Occipital lobe (tissue), 2 donors: ENCODE results near the gene TP53I13. TPM values are rescaled to one million over a fixed set of nuclear protein-coding genes. Genes with fewer than 3 reads are reported as not detected.
"Not testable (repeated sequence)": the region's sequence is repeated elsewhere in the genome, so short reads cannot be mapped to it uniquely, and the experiment has no call there.

Experiments
- DNase-seq: peaks from one replicate; lab custom pipeline; 2025; lab: John Stamatoyannopoulos, UW
- total RNA-seq: library from RNA; depleted of rRNA; stranded (reverse); fragments of >200 nt; gene quantifications from one replicate; pipeline ENCODE4 v1.2.3, GENCODE V29; 2014

Gene TP53I13
- total RNA-seq, result 6.9 TPM

DNA sequence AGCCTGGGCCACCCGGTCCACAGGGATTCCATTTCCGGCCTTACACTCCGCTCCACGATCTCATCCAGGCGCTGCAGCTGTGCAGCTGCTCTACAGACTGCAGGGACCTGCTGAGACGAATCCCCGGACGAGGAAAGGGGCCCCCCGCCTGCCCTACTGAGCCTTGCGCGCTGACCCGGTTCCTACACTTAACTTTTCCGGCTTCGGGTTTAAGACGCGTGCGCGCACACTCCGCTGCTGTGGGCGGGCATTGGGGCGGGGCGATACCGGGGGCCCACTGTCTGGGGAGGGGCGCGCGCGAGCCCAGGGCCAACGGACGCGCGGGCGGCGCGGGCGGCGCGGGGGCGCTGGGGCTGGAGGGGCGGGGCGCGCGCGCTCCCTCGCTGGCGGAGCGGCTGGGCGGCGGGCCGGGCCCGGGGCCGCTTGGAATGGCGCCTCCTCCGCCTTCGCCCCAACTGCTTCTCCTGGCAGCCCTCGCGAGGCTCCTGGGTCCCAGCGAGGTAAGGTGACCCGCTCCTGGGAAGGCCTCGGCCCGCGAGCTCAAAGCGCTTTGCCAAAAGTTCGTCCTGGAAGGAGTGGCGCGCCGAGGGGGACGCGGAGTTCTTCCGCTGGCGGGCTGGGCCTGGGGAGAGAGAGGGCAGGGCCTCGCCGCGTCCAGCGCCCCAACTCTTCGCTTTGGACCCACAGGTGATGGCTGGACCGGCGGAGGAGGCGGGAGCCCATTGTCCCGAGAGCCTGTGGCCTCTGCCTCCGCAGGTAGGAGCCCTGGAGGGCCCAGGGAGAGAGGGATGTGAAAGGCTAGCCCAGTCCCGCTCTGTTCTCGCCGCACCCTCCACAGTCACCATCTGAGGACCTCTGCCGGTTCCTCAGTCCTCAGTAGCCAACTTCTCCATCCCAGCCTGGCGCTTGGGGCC lies at the start of gene TP53I13:
Gene TP53I13 (plus strand): TSS at position 371 of the 914 bp plus-strand sequence. CDS start 58 bp downstream, at position 429.
- DNase-seq, result peak; percentile 67

- DNase-seq, result no peak
Measured at GRCh38 chr17:29524692-29525091, 43.8 kb upstream of the TP53I13 start.

- DNase-seq, result no peak
Measured at GRCh38 chr17:29526322-29526721, 42.2 kb upstream of the TP53I13 start.

DNA sequence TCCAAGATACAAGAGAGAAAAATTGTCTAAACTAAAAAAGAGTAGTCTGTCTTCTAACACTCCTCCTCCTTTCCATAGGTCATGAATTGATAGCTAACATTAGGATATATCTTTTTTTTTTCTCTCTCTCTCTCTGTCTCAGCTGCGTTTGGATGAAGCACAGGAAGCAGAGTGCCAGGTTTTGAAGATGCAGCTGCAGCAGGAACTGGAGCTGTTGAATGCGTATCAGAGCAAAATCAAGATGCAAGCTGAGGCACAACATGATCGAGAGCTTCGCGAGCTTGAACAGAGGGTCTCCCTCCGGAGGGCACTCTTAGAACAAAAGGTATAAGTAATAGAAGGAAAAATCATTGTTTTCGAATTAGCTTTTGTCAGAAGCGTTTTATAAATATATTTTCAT lies 34.5 kb upstream of the TP53I13 start:
- no peak for DNase-seq

DNA sequence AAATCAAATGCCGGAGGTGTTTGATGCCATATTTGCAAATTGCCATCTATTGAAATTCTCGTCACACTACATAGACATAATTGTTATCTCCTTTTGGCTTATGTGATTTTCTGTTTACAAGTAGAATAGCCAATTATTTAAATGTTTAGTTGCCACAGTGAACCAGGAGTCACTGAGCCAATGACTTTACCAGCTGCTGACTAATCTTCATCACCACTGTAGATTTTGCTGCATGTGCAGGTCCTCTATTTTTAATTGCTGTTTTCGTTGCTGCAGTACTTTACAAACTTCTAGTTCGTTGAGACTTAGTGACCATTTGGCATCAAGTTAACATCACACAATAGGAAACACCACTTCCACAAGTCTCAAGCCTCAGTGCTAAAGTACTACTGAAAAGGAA lies 24.4 kb upstream of the TP53I13 start:
- DNase-seq, result no peak

GRCh38 chr17:29546085-29546484 lies 22.4 kb upstream of the TP53I13 start:
- DNase-seq, result no peak

DNA sequence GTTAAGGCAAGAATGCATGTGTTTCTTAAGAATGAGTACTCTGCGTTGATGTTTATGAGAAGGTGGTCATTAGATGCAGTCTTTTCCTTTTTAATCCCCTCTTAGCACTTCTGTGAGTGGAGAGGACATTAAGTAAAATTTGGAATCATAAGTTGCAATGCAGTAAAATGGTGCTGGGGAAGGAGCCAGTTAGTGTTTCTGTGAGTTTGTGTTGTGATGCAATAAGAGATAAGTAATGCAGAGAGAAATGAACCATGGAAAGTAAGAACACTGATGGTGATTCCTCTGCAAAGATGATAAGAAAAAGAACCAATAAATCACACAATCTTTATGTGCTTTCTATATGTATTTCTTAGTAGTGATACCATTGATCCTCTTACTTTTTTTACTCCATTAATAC lies 21.7 kb upstream of the TP53I13 start:
- DNase-seq, result no peak

- DNase-seq, result no peak
Measured at GRCh38 chr17:29549177-29549923, 19.2 kb upstream of the TP53I13 start.

DNA sequence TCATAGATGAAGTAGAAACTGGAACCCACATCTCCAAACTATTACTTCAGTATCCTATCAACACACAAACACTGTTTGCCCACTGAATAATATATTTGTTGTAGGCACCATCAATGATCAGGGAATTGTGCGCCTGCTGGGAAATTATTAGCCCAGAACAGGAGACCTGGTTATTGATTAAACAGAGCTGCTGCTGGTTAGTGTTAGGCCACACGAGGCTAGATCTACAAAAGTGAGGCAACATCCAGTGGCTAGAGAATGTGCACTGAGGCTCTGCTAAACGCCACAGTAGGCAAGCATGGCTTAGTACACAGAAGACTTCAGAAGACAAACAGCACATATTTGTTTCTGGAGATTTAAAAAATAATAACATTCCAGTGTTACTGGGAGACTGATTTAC lies 12.7 kb upstream of the TP53I13 start:
- no peak for DNase-seq

GRCh38 chr17:29557085-29557738 lies 11.3 kb upstream of the TP53I13 start:
- DNase-seq, result no peak

GRCh38 chr17:29557739-29558116 lies 10.8 kb upstream of the TP53I13 start:
- DNase-seq, result no peak

- not testable (repeated sequence) for DNase-seq
Measured at GRCh38 chr17:29558139-29558538, 10.4 kb upstream of the TP53I13 start.

- no peak for DNase-seq
Measured at GRCh38 chr17:29559640-29560039, 8.9 kb upstream of the TP53I13 start.

DNA sequence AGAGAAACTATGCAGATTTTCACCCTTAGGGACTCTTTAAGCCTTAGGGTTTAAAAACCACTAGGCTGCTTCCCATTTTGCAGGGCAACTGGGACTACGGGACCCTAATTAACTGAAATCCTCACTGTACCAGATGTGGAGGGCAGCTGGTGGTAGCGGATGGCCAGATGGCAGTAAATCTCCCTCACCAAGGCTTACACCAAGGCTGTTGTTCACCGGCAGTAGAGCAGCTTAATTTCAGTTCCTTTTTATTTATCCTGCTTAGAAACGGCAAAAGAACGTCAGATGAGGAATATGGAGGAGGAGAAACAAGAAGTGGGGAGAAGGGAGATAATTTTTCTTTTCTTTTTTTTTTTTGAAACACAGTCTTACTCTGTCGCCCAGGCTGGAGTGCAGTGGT lies 8.2 kb upstream of the TP53I13 start:
- DNase-seq, result no peak

GRCh38 chr17:29561554-29562517 lies 6.7 kb upstream of the TP53I13 start:
- DNase-seq, result no peak

- DNase-seq, result no peak
Measured at GRCh38 chr17:29562615-29563014, 5.9 kb upstream of the TP53I13 start.

- no peak for DNase-seq
Measured at GRCh38 chr17:29563816-29564215, 4.7 kb upstream of the TP53I13 start.

DNA sequence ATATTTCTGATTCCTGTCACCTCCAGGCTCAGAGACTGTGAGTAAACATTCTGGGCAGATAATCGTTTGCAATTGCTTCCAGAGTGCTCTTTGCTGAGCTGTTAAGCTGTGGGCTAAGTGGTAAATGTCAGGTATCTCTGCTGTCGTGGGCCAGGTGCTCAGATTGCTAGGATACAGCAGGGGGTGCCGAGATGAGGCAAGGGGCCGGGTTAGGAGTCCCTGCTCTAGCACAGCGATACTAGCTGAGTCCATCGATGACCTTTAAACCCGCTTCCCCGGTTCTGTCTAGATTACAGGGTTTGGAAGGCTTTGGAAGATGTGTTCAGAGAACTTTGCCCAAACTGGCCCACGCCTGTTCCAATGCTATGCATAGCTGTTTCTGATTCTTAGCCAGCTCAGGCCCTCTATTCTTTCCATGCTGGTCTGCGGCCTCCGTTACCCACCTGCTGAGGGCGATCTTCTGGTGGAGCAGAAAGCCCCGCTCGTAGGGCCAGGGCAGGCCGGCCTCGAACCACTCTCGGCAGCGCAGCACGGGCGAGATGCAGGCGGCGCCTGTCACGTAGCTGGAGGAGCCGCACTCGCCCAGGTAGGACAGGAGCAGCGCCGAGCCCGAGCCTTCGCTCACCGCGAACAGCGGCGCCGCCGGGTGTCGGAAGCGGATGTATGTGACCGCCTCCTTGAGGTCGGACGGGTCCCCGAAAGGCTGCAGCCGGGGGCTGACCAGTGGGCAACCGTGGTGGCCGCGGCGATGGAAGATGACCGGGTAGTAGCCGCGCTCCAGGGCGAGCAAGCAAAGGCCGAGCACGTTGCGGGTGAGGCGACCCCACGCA lies 2.6 kb upstream of the TP53I13 start:
- DNase-seq, result no peak

DNA sequence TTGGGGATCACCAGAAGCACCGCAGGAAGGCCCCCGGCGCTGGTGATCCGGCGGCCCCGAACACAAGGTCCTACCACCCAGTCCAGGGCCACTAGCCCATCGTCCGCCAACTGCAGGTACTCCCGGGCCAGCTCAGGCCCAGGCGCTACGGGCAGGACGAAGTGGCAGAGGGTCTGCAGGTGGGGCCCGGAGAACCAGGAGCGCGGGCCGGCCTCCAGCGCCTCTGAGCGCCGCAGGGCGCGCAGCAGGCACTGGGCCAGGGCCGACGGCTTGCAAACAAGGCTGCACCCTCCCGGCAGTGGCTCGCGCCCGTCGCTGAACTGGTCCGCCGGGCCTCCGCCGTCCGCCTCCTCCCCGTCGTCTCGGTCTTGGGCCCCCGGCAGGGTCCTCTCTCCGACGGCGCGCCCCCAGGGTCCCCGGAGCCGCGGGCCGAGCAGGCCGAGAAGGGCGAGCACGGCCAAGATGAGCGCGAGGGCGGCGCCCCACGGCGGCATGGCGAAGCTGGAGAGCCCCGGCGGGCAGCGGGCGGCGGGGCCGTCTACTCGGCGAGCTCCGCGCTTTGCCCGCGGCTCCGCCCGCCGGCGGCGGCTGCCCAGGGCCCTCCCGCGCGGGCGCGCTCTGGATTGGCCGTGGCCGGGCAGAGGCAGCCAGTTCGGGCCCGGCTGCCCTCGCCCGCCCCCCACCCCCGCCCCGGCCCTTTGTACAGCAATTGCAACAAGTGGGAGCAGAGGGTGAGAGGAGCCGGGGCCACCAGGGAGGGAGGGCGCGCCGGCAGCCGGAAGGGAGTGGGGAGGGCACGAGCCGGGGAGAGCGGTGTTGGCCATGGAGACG lies 1.8 kb upstream of the TP53I13 start, which contains the start of gene ABHD15:
Gene ABHD15 (minus strand): TSS at position 565 of the 831 bp plus-strand sequence. CDS start 71 bp downstream, at position 494.
- DNase-seq, result no peak
